Muscle of back (tissue), 11 donors: ENCODE measurements around the gene ZNF646. TPM values are rescaled to one million over a fixed set of nuclear protein-coding genes. Genes with fewer than 3 reads are reported as not detected.

Experiments used
- DNase-seq, 3 donors: peaks; one replicate each; pipeline versions ENCODE4 v3.0.0 to v3.0.0-alpha.2; 2013
- polyA plus RNA-seq, 10 donors: library from polyadenylated mRNA; unstranded; fragments of 120-200 nt; gene quantifications; one replicate each; pipeline ENCODE4 v1.2.1, GENCODE V29; 2013; ENCODE audit not compliant: insufficient read length in 10 of 10

ZNF646 gene
- polyA plus RNA-seq, 10 donors = 6.8 to 10.1 (median 8.4) TPM

DNA sequence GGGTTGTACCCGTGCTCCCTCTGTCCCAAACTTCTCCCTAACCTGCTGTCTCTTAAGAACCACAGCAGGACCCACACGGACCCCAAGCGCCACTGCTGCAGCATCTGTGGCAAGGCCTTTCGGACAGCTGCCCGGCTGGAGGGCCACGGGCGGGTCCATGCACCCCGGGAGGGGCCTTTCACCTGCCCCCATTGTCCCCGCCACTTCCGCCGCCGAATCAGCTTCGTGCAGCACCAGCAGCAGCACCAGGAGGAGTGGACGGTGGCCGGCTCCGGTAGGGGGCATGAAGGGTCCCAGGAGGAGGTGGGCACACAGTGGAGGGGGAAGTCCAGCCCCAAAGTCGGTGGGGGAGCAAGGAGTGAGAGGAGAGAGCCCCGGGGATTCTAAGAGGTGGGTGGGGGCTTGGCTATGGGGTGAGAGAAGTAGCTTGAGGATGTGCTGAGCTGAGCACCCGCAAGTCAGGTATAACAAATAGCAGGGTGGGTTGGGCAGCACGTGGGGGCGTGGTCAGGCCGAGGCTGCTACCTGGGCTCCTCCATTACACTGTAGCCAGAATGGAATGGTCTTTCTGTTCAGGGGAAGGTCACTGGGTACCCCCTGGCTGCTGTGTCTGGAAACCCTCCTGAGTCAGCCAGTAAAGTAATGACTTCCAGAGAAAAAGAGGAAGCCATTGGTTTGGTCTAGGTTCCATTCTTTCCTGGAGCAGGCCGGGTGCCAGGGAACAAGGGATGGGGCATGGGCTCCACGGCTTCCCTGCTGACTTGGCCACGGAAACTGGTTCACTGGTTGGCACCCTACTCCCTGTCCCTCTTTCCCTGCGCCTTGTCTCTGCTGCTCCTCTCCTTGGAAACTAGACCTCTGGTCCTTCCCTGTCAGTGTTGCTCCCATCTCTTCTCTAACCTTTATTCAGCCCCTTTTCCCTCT, 7.5 kb downstream of the ZNF646 start:
- no peak for DNase-seq

DNA sequence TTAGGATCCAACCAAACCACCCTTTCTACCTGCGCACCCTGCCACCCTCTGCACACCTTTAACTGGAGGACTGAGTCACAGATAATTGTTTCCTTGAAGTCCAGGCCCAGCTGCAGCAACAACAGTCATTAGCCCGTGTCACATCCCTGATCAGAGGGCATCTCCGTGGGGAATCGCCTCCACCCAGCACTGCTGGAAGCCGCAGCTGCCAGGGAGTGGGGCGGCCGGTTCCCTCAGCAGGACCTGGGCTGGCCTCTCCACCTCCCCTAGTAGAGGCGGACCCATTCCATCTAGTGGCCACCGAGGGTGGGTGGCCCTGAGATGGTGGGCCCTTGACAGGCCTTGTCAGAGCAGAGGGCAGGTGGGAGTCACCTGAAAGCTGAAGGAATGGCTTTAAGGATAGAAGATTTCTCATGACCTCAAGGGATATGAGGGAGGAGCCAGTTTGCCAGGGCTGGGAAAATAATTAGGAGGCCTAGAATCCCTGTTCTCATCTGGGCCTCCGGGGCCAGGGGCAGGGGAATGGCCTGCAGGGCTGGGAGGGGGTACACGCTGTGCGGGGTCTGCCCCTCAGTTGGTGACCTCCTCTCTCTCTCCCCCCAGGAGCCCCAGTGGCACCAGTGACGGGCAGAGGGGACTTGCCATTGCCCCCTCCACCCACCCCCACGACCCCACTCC, 8.3 kb downstream of the ZNF646 start:
- no peak for DNase-seq

DNA sequence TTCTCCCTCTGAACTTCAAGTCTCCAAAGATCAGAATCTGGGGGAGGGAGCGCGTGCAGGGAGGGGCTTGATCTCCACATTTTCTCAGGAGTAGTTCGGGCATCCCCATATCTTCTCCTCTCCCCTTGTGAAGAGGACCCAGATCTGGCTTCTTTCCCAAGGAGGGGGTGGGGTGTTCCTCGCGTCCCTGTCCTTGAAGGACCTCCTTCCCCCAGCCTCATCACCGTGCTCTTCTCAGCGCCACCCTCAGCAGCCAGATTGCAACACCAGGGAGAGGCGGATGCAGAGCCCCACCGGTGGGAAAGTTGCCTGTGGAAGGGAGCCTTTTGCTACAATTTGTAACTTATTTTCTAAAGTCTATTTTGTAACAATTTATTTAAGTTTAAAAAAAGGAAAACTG, 8.9 kb downstream of the ZNF646 start:
- no peak for DNase-seq

DNA sequence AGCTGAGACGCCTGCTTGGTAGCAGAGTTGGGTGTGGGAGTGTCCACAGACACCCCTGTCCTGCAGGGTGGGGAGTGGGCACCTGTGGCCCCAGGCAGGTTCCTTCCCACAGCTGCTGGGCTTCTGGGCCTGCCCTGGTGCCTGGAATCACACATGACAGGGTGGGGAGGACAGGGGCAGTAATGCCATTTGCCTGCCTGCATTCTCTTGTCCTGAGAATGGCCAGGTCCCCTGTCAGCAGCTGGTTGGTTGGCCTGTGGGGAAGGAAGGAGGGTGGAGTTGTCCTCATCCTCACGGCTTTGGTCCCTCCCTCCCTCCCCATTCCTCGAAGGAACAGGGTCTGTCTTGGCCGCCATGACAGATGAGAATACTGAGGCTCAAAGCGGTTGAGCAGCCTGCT, 9.3 kb downstream of the ZNF646 start:
- no peak for DNase-seq

DNA sequence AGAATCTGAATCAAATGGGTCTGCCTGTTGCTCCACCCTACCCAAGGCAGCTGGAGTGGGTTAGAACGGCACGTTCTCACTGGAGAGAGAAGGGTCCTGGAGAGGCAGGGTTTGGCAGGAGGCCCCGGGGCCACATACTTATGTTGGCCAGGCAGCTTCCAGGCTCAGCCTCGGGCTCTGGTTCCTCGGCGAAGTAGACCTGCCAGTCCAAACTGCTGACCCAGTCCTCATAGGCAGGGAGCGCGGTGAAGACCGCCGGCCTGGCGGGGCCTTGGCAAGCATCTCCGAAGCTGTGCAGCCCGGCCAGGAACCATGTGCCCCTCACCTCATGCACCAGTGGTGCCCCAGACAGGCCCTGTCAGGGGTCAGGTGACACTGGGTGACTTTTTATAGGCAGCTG, 9.8 kb downstream of the ZNF646 start:
- DNase-seq = no peak

DNA sequence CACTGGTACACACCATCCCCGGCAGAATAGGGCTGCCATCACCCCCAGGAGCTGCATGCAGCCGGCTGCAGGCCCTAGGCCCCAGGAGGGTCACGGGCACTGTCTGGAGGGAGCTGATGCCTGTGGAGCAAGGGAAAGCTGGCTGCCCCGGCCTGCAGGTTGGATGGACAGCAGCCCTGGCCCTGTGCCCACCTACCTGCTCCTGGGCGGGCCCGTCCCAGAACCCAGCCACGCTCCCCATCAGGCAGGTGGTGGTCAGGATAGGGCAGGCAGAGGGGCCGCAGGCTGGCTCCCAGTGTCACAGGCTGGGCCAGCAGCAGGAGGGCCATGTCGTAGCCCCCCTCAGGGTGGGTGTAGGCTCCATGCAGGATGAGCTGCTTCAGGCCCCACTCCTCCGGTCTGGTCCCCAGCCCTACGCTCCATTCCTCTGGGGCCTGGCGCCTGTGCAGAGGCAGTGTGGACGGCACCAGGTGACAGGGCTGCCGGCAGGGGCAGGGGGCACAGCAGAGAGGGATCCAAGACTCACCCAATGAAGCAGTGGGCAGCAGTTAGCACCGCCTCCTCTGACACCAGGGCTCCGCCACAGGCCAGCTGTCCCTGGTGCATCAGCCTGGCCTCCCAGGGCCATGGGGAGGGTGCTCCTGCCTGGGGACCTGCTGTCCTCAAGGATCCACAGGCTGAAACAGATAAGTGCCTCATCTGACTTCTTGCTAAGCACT, 10.5 kb downstream of the ZNF646 start:
- peak in 1 of 3 donors; percentile 45 for DNase-seq

DNA sequence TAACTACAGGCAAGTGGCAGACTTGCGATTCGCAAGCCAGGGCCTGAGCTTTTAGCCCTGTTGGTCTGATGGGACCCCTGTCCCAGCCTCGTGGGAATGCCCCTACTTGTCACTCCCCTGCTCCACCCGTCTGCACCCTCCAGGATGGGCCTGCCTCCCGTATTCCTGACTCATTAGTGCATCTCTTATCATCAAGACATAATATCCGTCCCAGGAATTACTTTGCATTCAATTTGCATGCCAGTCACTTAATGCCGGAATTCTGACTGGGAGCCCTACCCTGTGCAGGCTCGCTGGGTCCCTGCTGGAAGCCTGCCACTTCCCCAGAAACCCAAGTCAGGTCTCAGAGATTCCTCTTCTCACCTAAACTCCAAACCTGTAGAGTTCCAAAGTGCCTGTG, 11.2 kb downstream of the ZNF646 start:
- no peak for DNase-seq

DNA sequence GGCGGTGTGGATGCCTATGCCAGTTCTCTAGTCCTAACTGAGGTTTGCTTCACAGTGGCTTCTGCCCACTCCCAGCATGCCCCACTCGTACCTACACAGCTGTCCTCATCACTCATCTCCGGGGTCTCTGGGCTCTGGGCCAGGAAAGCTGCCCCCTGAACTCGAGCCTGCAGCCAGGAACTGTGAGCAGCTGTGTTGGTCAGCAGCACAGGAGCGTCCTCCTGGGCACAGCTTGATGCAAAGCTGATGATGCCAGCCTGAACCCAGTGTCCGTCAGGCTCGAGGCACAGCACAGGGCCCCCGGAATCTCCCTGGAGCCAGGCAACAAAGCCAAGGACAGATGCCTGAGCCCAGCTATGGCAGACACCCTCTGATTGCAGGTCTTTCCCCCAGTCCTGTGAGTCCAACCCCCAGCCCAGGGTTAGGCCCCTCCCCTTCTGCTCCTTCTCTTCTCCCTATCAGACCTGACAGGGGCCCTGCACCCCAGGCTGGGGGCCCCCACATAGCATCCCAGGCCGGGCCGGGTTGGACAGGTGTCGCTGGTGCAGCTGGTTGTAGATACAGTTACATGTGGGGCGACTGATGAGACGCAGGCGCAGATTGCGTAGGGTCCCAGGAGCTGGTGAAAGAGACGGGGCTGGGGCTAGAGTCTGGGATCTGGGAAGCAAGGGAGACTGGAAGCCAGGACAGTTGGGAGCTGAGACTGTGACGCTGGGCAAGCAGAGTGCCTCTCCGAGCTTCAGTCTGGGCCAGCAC, 11.8 kb downstream of the ZNF646 start:
- peak; percentile 67 to 79 (median 74) for DNase-seq

DNA sequence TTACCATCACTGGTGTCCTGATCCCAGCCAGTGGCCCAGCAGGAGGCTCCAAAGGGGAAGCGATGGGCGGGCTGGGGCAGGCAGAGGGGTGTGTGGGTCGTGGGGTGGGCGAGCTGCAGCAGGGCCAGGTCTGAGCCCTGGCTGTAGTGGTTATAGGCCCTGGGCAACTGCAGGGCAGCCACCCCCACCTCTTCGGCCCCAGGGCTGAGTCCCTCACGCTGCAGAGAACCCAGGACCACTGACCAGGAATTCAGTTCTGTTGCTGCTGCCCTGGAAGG, 12.3 kb downstream of the ZNF646 start:
- no peak for DNase-seq

DNA sequence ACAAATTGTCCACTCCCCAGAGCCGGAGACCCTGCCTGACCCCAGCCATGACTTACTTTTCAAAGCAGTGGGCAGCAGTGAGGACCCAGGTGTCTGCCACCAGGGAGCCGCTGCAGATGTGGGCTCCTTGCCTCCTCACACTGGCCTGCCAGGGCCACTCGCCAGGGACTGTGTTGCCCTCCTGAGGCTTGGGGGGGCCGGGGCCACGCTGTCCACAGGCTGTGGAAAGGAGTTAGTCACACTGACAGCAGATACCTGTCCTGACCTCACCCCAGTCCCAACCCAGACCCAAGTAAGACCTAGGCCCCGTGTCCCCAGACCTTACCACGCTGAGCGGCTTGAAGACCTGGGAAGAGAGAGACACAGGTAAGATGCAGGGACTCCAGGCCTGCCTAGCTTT, 13.3 kb downstream of the ZNF646 start:
- no peak for DNase-seq

DNA sequence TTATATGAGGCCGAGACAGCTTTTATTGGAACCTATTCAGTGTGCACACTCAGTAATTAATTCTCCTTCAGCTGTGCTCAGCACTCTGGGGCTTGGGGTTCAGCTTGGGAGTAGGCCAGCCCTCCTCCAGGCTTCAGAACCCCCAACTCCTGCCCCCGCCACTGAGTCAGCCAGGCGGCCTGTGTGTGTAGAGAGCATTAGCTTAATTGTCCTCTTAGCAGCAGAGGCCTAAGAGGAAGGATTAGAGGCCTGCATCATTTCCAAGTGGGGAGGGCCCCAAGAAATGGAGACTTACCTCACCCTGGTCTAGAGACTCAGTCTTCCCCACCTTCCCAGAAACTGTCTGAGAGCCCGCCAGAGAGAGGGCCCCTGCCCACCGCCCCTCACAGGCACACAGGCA, 13.7 kb downstream of the ZNF646 start:
- DNase-seq = no peak

DNA sequence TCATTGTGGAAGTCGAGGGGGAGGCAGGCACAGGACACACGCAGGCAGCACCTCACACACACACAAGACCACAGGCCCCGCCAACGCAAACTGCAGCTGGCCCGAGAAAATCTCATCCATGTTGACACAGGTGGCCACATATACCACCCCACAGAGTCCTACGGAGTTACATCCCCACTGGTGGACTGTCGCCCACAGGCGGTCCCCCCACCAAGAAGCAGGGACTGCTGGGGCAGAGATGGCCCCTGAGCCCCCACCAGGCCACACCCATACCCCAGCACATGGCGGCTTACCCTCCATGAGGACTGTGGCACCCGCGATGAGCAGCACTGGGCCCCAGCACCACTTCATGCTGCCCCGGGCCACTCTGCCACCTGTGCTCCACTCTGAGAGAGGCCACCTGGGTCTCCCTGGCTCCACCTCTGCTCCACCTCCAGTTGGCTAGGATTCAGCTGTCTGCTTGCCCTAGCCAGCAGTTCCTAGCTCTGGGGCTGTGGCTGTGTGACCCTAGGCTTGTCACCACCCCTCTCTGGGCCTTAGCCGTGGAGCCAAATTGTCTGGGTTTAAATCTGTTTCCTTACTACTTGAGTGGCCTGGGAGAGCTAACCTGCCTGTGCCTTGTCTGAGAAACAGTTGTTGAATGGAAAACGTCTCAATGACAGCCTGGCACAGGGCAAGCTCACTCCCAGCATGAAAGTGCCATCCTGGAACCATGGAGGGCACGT, 14.4 kb downstream of the ZNF646 start, which contains the start of gene PRSS53:
Gene PRSS53 (minus strand): TSS at position 485 of the 725 bp plus-strand sequence. CDS start 134 bp downstream, at position 351.
- no peak for DNase-seq

DNA sequence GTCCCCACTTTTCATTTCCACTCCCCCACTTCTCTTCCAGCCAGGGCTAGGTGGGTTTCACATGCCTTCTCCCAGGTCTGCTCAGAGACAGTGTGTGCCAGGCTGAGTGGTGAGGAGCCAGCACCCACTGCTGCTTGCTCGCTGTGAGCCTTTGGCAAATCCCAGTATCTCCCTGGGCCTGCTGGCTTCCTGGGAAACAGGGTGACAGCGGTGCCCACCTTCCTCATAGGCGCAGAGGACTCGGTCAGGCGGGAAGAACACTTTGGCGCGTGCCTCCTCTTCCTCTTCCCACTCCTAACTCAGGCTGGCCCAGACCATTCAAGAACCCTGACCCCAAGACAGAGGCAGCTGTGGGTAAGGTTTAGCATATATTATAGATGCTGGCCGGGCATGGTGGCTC, 15.0 kb downstream of the ZNF646 start:
- no peak for DNase-seq

DNA sequence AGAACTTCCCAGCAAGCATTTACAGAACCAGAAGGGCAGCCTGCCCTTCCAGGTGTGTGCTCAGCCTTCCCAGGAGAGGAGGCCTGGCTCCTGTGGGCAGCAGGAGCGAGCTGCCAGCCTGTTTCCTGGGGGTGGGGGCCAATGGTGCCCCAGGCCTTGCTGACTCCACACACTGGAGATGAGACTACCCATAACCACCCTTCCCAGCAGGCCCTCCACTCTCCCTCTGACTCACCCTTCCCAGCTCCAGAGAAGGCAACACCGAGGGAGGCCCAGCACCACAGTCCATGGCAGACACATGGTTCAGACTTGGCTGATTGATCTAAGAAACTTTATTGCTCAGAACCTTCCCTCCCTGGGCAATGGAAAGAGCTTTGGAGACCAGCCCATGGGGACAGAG, 16.3 kb downstream of the ZNF646 start:
- no peak for DNase-seq

DNA sequence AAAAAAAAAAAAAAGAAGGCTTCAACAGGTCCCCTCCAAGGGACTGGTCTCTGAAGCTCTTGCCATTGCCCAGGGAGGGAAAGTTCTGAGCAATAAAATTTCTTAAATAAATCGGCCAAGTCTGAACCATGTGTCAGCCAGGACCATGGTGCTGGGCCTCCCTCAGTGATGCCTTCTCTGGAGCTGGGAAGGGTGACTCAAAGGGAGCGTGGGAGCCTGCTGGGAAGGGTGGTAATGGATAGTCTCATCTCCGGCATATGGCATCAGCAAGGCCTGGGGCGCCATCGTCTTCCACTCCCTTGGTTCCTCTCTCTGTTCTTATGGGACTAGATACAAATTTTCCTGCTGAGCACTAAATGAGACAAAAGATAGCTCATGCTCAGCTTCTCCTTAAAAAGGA, 18.1 kb downstream of the ZNF646 start:
- no peak for DNase-seq

DNA sequence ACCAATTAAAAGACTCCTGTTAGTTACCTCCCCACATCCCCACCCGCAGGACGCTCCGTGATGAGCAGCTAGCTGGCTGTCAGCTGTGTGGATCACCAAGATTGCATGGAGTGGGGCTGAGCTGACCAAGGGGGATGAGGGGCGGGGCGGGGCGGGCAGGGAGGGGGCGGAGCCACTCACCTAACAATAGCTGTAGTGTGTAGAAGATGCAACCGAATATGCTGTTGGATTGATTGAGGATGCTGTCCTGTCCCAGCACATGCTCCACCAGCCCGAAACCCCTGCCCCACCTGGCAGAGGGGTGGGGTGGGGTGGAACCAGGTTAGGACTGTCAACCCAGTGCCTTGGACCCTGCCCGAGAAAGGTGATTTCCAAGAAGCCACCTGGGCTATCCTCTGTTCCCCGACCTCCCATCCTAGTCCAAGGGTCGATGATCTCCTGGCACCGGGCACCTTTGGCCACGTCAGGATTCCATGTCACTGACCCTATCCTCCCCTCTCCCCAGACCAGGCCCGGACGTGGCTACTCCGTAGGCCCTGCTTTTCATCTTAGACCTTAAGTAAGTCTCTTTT, 19.0 kb downstream of the ZNF646 start:
- peak in 1 of 3 donors; percentile 44 for DNase-seq

DNA sequence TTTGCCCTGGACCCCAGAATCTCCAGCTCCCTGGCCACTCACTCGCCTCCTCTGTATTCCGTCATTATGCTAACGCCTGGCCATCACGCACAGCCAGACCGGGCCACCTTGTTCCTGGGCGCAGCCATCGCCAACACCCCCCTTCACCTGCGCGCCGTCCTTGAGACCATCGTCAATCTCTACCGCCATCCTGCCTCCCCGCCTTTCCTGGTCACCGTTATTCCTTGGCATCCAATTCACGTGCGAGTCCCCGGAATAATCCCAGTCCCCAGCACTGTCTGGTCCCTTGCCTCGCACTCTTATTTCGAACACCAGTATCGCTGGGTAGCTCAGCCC, 19.8 kb downstream of the ZNF646 start:
- DNase-seq = no peak

DNA sequence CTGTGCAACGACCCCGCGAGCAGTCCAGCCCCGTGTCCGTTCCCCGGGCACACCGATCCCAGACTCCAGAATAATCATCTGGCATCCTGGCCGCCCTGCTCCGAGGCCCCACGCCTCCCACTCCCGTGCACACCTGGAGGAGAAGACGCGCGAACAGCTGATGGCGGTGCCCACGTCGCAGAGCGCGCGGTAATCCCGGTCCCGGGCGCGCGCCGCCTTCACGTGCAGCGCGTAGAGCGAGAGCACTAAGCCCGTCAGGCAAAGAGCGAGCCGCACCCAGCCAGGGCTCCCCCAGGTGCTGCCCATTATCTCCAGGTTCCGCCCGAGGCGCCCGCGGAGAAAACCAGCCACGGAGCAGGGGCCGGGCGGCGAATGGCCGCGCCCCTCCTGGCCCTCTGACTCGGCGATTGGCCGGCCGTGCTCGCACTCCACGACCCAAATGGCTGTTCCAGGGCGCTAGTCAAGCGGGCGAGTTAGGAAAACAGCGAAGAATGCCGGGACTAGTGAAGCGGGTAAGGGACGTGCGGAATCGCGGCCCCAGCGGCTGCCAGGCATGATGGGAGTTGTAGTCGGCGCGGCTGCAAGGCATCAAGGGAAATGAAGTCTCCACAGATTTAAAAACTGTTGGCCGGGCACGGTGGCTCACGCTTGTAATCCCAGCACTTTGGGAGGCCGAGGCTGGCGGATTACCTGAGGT, 20.4 kb downstream of the ZNF646 start, which contains the start of gene VKORC1:
Gene VKORC1 (minus strand): TSS at position 374 of the 697 bp plus-strand sequence. CDS start 68 bp downstream, at position 306.
- peak; percentile 93 to 97 (median 96) for DNase-seq

DNA sequence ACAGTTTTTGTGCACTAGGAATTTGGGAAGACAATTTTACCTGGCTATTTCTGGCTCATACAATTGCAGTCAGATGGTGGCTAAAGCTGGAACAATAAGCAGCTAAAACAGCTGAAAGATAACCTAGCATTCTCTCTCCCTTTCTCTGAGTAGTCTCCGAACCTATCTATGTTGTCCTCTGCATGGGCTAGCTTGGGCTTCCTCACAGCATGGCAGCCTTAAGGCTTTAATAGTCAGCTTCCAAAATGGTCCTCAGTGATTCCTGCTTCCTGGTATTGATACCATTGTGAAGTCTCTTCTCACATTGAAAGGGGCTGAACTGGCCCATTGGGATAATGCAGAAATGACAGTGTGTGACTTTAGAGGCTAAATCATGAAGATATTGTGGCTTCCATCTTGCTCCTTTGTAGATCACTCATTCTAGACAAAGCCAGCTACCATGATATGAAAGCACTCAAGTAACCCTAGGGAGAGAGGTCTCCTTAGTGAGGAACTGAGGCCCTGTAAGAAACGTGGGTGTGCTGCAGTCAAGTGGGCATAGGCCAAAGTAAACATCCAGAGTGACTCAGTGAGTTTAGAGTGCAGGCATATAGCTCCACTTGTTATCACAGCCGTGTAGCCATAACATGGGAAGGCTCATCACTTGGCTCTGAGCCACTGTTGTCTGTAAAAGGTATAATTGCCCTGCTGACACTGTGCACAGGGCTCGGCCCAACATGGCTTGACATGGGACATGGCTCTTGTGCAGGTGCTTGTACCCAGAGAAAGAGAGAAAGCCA, 25.8 kb downstream of the ZNF646 start:
- DNase-seq = no peak
